PC-3 (cell line): ENCODE measurements around the gene PPFIA1. TPM values are rescaled to one million over a fixed set of nuclear protein-coding genes. Genes with fewer than 3 reads are reported as not detected.

Experiments
- ATAC-seq: fragments of 200-7000 bp; cut with Tn5 transposase; 2 replicates; pipeline ENCODE4 v1.9.1; 2020; ENCODE audit warnings: mild to moderate bottlenecking, moderate library complexity
- BruUV-seq: library from RNA; stranded (reverse); fragments of 400-500 nt; replicated peaks from 2 replicates; lab custom pipeline; 2021; lab: Mats Ljungman, UMichigan
- CTCF ChIA-PET: fragments of 300-600 bp; sonication (Branson Sonifier 250); formaldehyde crosslinking; loops from one replicate; lab custom pipeline; 2022; ENCODE audit warnings: antibody characterized with exemption; lab: Charles Lee
- POLR2A ChIA-PET: fragments of 300-600 bp; sonication (Branson Sonifier 250); formaldehyde crosslinking; loops from one replicate; lab custom pipeline; 2022; ENCODE audit warnings: antibody characterized with exemption; ENCODE audit not compliant: unreplicated experiment; lab: Charles Lee
- DNase-seq: peaks from one replicate; pipeline ENCODE4 v3.0.0-alpha.2; 2015
- H2AFZ ChIP-seq: fragments of 300-600 bp; sonication (generic); 2 replicates; pipeline ENCODE4 v1.6.0; 2016; ENCODE audit warnings: antibody characterized with exemption, low read length
- H3F3A ChIP-seq: fragments of 300-600 bp; sonication (generic); one replicate; pipeline ENCODE4 v1.6.0; 2017; ENCODE audit warnings: antibody characterized with exemption, low read length, control low read depth, mild to moderate bottlenecking; ENCODE audit not compliant: unreplicated experiment
- H3K27ac ChIP-seq: fragments of 300-600 bp; sonication (generic); 2 replicates; pipeline ENCODE4 v1.5.1; 2016; ENCODE audit warnings: mild to moderate bottlenecking, low read length
- H3K27me3 ChIP-seq: fragments of 300-600 bp; sonication (generic); 2 replicates; pipeline ENCODE4 v1.6.1; 2016; ENCODE audit warnings: low read length, mixed read lengths
- H3K36me3 ChIP-seq: fragments of 300-600 bp; sonication (generic); 2 replicates; pipeline ENCODE4 v1.6.1; 2016; ENCODE audit warnings: low read depth, mixed run types, low read length, mixed read lengths
- H3K4me1 ChIP-seq: fragments of 300-600 bp; sonication (generic); 2 replicates; pipeline ENCODE4 v1.5.1; 2016; ENCODE audit warnings: low read length; ENCODE audit not compliant: insufficient read depth
- H3K4me2 ChIP-seq: fragments of 300-600 bp; sonication (generic); 2 replicates; pipeline ENCODE4 v1.6.0; 2016; ENCODE audit warnings: low read length
- H3K4me3 ChIP-seq: fragments of 300-600 bp; sonication (generic); 2 replicates; pipeline ENCODE4 v1.5.1; 2016; ENCODE audit warnings: mild to moderate bottlenecking, low read length, mixed read lengths
- H3K79me2 ChIP-seq: fragments of 300-600 bp; sonication (generic); 2 replicates; pipeline ENCODE4 v1.6.1; 2017; ENCODE audit warnings: low read length, mixed read lengths
- H3K9ac ChIP-seq: fragments of 300-600 bp; sonication (generic); 2 replicates; pipeline ENCODE4 v1.6.0; 2016; ENCODE audit warnings: mild to moderate bottlenecking, low read length
- H3K9me2 ChIP-seq: fragments of 300-600 bp; sonication (generic); replicated peaks from 2 replicates; pipeline ENCODE4 v1.6.1; 2016; ENCODE audit warnings: mixed run types, low read length, mixed read lengths
- H3K9me3 ChIP-seq: fragments of 300-600 bp; sonication (generic); 2 replicates; pipeline ENCODE4 v1.6.1; 2016; ENCODE audit warnings: low read length, mixed read lengths
- H4K20me1 ChIP-seq: fragments of 300-600 bp; sonication (generic); 2 replicates; pipeline ENCODE4 v1.6.1; 2016; ENCODE audit warnings: low read length, mixed read lengths
- CTCF ChIP-seq: fragments of 300-600 bp; sonication (generic); conservative IDR thresholded peaks from 2 replicates; pipeline ENCODE4 v1.5.1; 2017; ENCODE audit warnings: antibody characterized with exemption, low read depth, mild to moderate bottlenecking, low read length
- EZH2 ChIP-seq: fragments of 300-600 bp; sonication (generic); IDR thresholded peaks from one replicate; pipeline ENCODE4 v1.6.1; 2017; ENCODE audit warnings: antibody characterized with exemption, mild to moderate bottlenecking, low read length; ENCODE audit not compliant: unreplicated experiment
- EZH2phosphoT487 ChIP-seq: fragments of 300-600 bp; sonication (generic); IDR thresholded peaks from 2 replicates; pipeline ENCODE4 v1.6.1; 2018; ENCODE audit warnings: mild to moderate bottlenecking, antibody characterized with exemption, low read length, borderline replicate concordance
- intact Hi-C: fragments of 100-400 bp; cut with micrococcal nuclease; formaldehyde crosslinking; loops from 2 replicates; pipeline ENCODE4 v1.9.0; 2023
- total RNA-seq: library from RNA; depleted of rRNA; stranded (reverse); fragments of >200 nt; gene quantifications from 2 replicates; pipeline ENCODE4 v1.2.3, GENCODE V29; 2014

Gene PPFIA1
- total RNA-seq, 1 experiment from 2014 or later, result 57.5 TPM

- POLR2A ChIA-PET, result interaction anchor here (0.6 kb wide), 2 partner anchors 122 to 152 kb away, joined by 3 to 5 read pairs; no protein-coding TSS in a partner anchor
- Histone ChIP-seq H3K36me3 (peaks cover 74% of the 10 kb centered on the region), H4K20me1 (peaks cover 10% of the 10 kb centered on the region; the same call in 1 of the 2 replicates), H2AFZ (no peak overlapping the region), H3K9me3 (no peaks in the 10 kb centered on the region), H3K4me3 (no peak overlapping the region), H3K9me2 (no peaks in the 10 kb centered on the region), H3K4me1 (peaks cover 4% of the 10 kb centered on the region; the same call in 1 of the 2 replicates), H3K9ac (no peak overlapping the region), H3K27ac (no peak overlapping the region), H3K27me3 (no peaks in the 10 kb centered on the region), H3K4me2 (no peak overlapping the region), H3K79me2 (no peaks in the 10 kb centered on the region), H3F3A (no peaks in the 10 kb centered on the region)
- peak; percentile 89 for ATAC-seq
- peak; percentile 62 for DNase-seq
- CTCF ChIA-PET, result no interaction called here
- intact Hi-C loops, result no loop called here
- BruUV-seq, result no TSS peak
- TF ChIP-seq EZH2, result no peak
- TF ChIP-seq EZH2phosphoT487, result no peak
- TF ChIP-seq CTCF, result no peak
Observed at GRCh38 chr11:70423523-70424505, 153.3 kb downstream of the PPFIA1 start.

GRCh38 chr11:70424765-70425344, 154.4 kb downstream of the PPFIA1 start:
- Histone ChIP-seq H3K27me3 (no peaks in the 10 kb centered on the region), H3F3A (no peaks in the 10 kb centered on the region), H3K9ac (no peak overlapping the region), H3K79me2 (no peaks in the 10 kb centered on the region), H3K27ac (no peak overlapping the region), H3K4me1 (peaks cover 4% of the 10 kb centered on the region; the same call in 1 of the 2 replicates), H3K9me2 (no peaks in the 10 kb centered on the region), H3K9me3 (no peaks in the 10 kb centered on the region), H3K4me2 (no peak overlapping the region), H4K20me1 (peaks cover 10% of the 10 kb centered on the region; the same call in 1 of the 2 replicates), H2AFZ (no peak overlapping the region), H3K36me3 (peaks cover 77% of the 10 kb centered on the region), H3K4me3 (no peak overlapping the region)
- ChIA-PET CTCF (no interaction called here), POLR2A (interaction anchor here (0.6 kb wide), 1 partner anchor 153 kb away, joined by 5 read pairs; no protein-coding TSS in a partner anchor)
- no peak for DNase-seq
- TF ChIP-seq EZH2 (no peak), EZH2phosphoT487 (no peak), CTCF (no peak)
- intact Hi-C loops, result no loop called here
- no TSS peak for BruUV-seq
- no peak for ATAC-seq
